NT2/D1 (cell line): Measurements from ENCODE around the gene TMC5.
"Not testable (repeated sequence)": the region's sequence is repeated elsewhere in the genome, so short reads cannot be mapped to it uniquely, and the experiment has no call there.

Experiments
- DNase-seq: peaks from one replicate; pipeline ENCODE4 v3.0.0-alpha.2; 2011; ENCODE audit warnings: low read depth, low spot score
- H3K27me3 ChIP-seq: 2 replicates; pipeline ENCODE4 v1.6.0; 2011; ENCODE audit warnings: mild to moderate bottlenecking; ENCODE audit not compliant: insufficient read length, insufficient read depth
- H3K36me3 ChIP-seq: 2 replicates; pipeline ENCODE4 v1.6.1; 2011; ENCODE audit warnings: mild to moderate bottlenecking, low read length, mixed read lengths; ENCODE audit not compliant: insufficient read depth, insufficient read length
- H3K4me1 ChIP-seq: 2 replicates; pipeline ENCODE4 v1.5.1; 2011; ENCODE audit not compliant: insufficient read depth, insufficient read length
- H3K4me3 ChIP-seq: 2 replicates; pipeline ENCODE4 v1.5.1; 2011; ENCODE audit warnings: low read depth; ENCODE audit not compliant: insufficient read length
- H3K9ac ChIP-seq: 2 replicates; pipeline ENCODE4 v1.6.0; 2011; ENCODE audit warnings: low read depth; ENCODE audit not compliant: insufficient read length
- H3K9me3 ChIP-seq: 2 replicates; pipeline ENCODE4 v1.5.1; 2011; ENCODE audit warnings: mild to moderate bottlenecking, low read length; ENCODE audit not compliant: insufficient read depth
- SUZ12 ChIP-seq: IDR thresholded peaks from 2 replicates; pipeline ENCODE4 v1.6.1; 2011; ENCODE audit not compliant: insufficient read length, insufficient read depth; ENCODE audit errors: extremely low read depth
- YY1 ChIP-seq: IDR thresholded peaks from 2 replicates; pipeline ENCODE4 v1.6.1; 2011; ENCODE audit not compliant: insufficient read length, insufficient read depth
- ZNF274 ChIP-seq: IDR thresholded peaks from 2 replicates; pipeline ENCODE4 v1.6.1; 2011; ENCODE audit warnings: mild to moderate bottlenecking, low read depth, low read length

Gene TMC5

DNA sequence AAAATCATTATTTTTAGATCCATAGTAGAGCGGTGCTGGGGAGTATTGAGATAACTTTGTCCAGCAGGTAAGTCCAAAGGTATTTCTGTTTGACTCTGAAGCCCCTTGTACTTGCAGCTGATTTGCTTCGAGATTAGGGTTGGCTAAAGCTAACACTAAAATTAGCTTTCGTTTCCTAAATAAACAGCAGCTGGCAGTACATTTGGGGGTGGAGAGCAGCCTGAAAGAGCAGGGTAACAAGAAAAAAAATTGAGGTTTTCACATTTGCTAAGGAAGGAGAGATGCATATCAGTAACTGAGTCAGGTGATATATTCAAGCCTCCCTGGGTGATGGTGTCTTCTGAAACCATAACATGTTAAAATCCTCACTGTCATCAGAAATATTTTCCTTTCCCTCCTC, 37.4 kb upstream of the TMC5 start:
- TF ChIP-seq ZNF274 (no peak), SUZ12 (no peak), YY1 (no peak)
- Histone ChIP-seq H3K4me1 (peaks cover 3% of the 10 kb centered on the region), H3K27me3 (no peaks in the 10 kb centered on the region), H3K9me3 (no peaks in the 10 kb centered on the region), H3K4me3 (no peak overlapping the region), H3K36me3 (no peaks in the 10 kb centered on the region), H3K9ac (no peak overlapping the region)
- DNase-seq, result no peak

DNA sequence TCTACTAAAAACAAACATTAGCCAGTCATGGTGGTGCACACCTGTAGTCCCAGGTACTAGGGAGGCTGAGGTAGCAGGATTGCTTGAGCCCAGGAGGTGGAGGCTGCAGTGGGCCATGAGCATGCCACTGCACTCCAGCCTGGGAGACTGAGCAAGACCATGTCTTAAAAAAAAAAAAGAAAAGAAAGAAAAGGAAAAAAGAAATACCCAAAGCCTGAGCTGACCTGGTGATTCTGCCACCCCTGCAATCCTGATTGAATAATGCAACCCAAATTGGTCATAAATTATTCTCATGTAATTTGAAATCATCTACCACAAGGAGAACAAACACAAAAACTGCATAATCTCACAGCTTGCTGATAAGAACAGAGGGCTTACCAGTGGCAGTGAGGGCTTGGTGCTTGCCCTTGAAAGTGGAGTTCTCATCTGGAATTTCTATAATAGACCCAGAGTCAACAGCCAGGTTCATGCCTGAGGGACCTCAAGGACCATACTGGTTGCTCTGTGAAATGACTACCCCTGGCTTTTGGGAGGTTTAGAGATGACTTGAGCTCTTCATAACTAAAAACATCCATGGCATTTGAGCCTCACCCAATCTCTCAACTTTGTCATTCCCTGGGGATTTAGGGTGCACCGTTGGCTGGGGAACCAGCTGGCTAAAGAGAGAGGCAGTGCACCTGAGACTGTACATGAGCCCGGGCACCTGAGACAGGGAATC, 35.4 kb upstream of the TMC5 start:
- Histone ChIP-seq H3K9me3 (no peaks in the 10 kb centered on the region), H3K4me3 (no peak overlapping the region), H3K4me1 (peaks cover 3% of the 10 kb centered on the region), H3K36me3 (no peaks in the 10 kb centered on the region), H3K9ac (no peak overlapping the region), H3K27me3 (no peaks in the 10 kb centered on the region)
- no peak for DNase-seq
- TF ChIP-seq ZNF274, result no peak
- no peak for TF ChIP-seq YY1
- no peak for TF ChIP-seq SUZ12

GRCh38 chr16:19382887-19383816, 34.5 kb upstream of the TMC5 start:
- no peaks in the 10 kb centered on the region for H3K36me3 ChIP-seq
- no peak for DNase-seq
- H3K9me3 ChIP-seq, result no peaks in the 10 kb centered on the region
- no peak overlapping the region for H3K9ac ChIP-seq
- H3K4me3 ChIP-seq, result no peak overlapping the region
- H3K27me3 ChIP-seq, result no peaks in the 10 kb centered on the region
- TF ChIP-seq SUZ12 (no peak), YY1 (no peak), ZNF274 (no peak)
- H3K4me1 ChIP-seq, result peaks cover 3% of the 10 kb centered on the region

DNA sequence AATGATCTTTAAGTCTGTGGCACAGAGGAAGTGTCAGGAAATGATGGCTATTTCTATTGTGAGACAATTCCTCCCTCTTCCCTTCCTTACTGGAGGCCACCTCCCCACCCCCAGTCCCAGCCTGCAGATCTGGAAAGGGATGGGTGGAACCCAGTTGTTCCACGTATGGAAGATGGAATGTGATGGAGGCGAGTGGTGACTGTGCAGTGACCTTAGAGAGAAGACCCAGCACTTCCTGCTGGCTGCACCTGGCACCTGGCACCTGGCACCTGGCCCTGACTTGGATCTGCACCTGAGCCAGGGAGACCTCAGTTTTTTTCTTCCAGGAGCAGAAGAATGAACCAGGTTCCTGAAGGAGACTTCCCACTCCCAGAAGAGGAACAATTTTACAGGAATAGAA, 33.0 kb upstream of the TMC5 start:
- DNase-seq, result no peak
- TF ChIP-seq YY1 (no peak), ZNF274 (no peak), SUZ12 (no peak)
- peaks cover 3% of the 10 kb centered on the region for H3K4me1 ChIP-seq

GRCh38 chr16:19386525-19386924, 31.2 kb upstream of the TMC5 start:
- Histone ChIP-seq H3K27me3 (no peaks in the 10 kb centered on the region), H3K4me3 (no peak overlapping the region), H3K9me3 (peaks cover 14% of the 10 kb centered on the region; the same call in 1 of the 2 replicates), H3K36me3 (no peaks in the 10 kb centered on the region), H3K9ac (no peak overlapping the region), H3K4me1 (peaks cover 3% of the 10 kb centered on the region)
- TF ChIP-seq SUZ12, result no peak
- no peak for TF ChIP-seq ZNF274
- no peak for DNase-seq

More for the DNA sequence above, 33.0 kb upstream of the TMC5 start:
- Histone ChIP-seq H3K9me3 (no peaks in the 10 kb centered on the region), H3K4me3 (no peak overlapping the region), H3K9ac (no peak overlapping the region), H3K27me3 (no peaks in the 10 kb centered on the region), H3K36me3 (no peaks in the 10 kb centered on the region)

GRCh38 chr16:19389246-19389645, 28.4 kb upstream of the TMC5 start:
- Histone ChIP-seq H3K9me3 (peaks cover 19% of the 10 kb centered on the region; the same call in 1 of the 2 replicates), H3K36me3 (no peaks in the 10 kb centered on the region), H3K27me3 (no peaks in the 10 kb centered on the region), H3K4me3 (no peak overlapping the region), H3K4me1 (no peaks in the 10 kb centered on the region), H3K9ac (no peak overlapping the region)
- peak; percentile 55 for DNase-seq
- no peak for TF ChIP-seq YY1
- TF ChIP-seq SUZ12, result no peak
- no peak for TF ChIP-seq ZNF274

DNA sequence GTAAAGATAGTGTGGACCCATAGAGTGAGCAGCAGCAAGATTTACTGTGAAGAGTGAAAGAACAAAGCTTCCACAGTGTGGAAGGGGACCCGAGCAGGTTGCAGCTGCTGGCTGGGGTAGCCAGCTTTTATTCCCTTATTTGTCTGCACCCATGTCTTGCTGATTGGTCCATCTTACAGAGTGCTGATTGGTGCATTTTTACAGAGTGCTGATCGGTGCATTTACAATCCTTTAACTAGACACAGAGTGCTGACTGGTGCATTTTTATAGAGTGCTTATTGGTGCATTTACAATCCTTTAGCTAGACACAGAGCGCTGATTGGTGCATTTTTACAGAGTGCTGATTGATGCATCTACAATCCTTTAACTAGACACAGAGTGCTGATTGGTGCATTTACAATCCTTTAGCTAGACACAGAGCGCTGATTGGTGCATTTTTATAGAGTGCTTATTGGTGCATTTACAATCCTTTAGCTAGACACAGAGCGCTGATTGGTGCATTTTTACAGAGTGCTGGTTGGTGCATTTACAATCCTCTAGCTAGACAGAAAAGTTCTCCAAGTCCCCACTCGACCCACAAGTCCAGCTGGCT, 26.4 kb upstream of the TMC5 start:
- not testable (repeated sequence) for H3K4me3 ChIP-seq, H3K36me3 ChIP-seq, DNase-seq, H3K27me3 ChIP-seq, H3K4me1 ChIP-seq, H3K9ac ChIP-seq
- peaks cover 19% of the 10 kb centered on the region; the same call in 1 of the 2 replicates for H3K9me3 ChIP-seq
